ENCODE measurements around the gene NCF4. TPM values are rescaled to one million over a fixed set of nuclear protein-coding genes. Genes with fewer than 3 reads are reported as not detected.

The NCF4 gene
- polyA plus RNA-seq, 2 of the 4 experiments (the other 2 are of a cell fraction) = not detected

DNA sequence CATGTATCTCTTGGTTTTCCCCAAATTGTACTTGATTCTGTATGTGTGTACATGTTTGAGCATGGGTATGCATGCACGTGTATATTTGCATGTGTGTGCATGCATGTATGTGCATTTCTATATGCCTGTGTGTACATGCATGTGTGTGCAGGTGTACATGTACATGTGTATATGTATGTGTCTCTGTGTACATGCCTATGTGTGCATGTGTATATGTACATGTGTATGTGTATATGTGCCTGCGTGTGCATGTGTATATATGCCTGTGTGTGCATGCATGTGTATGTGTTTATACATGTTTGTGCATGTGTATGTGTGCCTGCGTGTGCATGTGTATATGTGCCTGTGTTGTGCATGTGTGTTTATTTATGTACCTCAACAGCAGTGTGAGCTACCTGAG, 5.3 kb upstream of the NCF4 start (continued):
- TF ChIP-seq, protein P1, sequence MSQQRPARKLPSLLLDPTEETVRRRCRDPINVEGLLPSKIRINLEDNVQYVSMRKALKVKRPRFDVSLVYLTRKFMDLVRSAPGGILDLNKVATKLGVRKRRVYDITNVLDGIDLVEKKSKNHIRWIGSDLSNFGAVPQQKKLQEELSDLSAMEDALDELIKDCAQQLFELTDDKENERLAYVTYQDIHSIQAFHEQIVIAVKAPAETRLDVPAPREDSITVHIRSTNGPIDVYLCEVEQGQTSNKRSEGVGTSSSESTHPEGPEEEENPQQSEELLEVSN (IDR thresholded peaks at IDR 0.05; ENCODE audit: borderline replicate concordance, low read depth) = no peak
- TF ChIP-seq RARB (CRISPR knock-in tag; IDR thresholded peaks at IDR 0.05) = no peak
- no peak for TF ChIP-seq CHD4 (IDR thresholded peaks at IDR 0.05; ENCODE audit: borderline replicate concordance)
- TF ChIP-seq PBX3 (IDR thresholded peaks at IDR 0.05) = no peak
- TF ChIP-seq GATA3 (IDR thresholded peaks at IDR 0.05; ENCODE audit: borderline replicate concordance) = no peak

GRCh38 chr22:36856121-36856791, 4.5 kb upstream of the NCF4 start:
- WGBS (ENCODE audit: missing lambda C conversion rate) = 17% methylated on average over 12 of the region's 30 CpGs
- peak overlapping the region; percentile 71 for H3K4me2 ChIP-seq
- H3K4me3 ChIP-seq = peak overlapping the region; percentile 8; the same call in 1 of the 3 replicates
- peak; percentile 57 to 79 for DNase-seq (ENCODE audit: low read depth in 1 of 2, low spot score in 1 of 2)
- FAIRE-seq = no peak
- peak; percentile 91 to 96 for ATAC-seq
- ChIA-PET CTCF (interaction anchor here (0.5 to 3.7 kb wide), 76 partner anchors 10 to 351 kb away, joined by 3 to 35 read pairs (median 5); partner anchors contain the start of genes CSF2RB, IFT27 and KCTD17), POLR2A (no interaction called here)
- H3K4me1 ChIP-seq = no peaks in the 10 kb centered on the region
- no peaks in the 10 kb centered on the region for H3K9me3 ChIP-seq
- TF ChIP-seq RAD21 (conservative IDR thresholded peaks at IDR 0.05 in 1 of 2, IDR thresholded peaks at IDR 0.05 in 1 of 2) (peak; percentile 68 to 80), RFX5 (IDR thresholded peaks at IDR 0.05) (no peak), SMC3 (IDR thresholded peaks at IDR 0.05) (peak; percentile 93), MYC (IDR thresholded peaks at IDR 0.05; ENCODE audit: borderline replicate concordance, low read length) (no peak)
- TF ChIP-seq, protein P2, sequence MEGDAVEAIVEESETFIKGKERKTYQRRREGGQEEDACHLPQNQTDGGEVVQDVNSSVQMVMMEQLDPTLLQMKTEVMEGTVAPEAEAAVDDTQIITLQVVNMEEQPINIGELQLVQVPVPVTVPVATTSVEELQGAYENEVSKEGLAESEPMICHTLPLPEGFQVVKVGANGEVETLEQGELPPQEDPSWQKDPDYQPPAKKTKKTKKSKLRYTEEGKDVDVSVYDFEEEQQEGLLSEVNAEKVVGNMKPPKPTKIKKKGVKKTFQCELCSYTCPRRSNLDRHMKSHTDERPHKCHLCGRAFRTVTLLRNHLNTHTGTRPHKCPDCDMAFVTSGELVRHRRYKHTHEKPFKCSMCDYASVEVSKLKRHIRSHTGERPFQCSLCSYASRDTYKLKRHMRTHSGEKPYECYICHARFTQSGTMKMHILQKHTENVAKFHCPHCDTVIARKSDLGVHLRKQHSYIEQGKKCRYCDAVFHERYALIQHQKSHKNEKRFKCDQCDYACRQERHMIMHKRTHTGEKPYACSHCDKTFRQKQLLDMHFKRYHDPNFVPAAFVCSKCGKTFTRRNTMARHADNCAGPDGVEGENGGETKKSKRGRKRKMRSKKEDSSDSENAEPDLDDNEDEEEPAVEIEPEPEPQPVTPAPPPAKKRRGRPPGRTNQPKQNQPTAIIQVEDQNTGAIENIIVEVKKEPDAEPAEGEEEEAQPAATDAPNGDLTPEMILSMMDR (IDR thresholded peaks at IDR 0.05) = peak; percentile 99
- H3K27ac ChIP-seq = no peak overlapping the region

GRCh38 chr22:36856792-36857135, 4.0 kb upstream of the NCF4 start:
- DNase-seq (ENCODE audit: low read depth in 1 of 2, low spot score in 1 of 2) (no peak), ATAC-seq (peak; percentile 5 to 15; a peak in 3 of 6 replicates), FAIRE-seq (no peak)
- no peaks in the 10 kb centered on the region for H3K9me3 ChIP-seq
- H3K4me3 ChIP-seq = peak overlapping the region; percentile 8; the same call in 1 of the 3 replicates
- TF ChIP-seq ZC3H11A (IDR thresholded peaks at IDR 0.05) = no peak
- peak overlapping the region; percentile 71 for H3K4me2 ChIP-seq
- WGBS (ENCODE audit: missing lambda C conversion rate) = 49% methylated on average over 8 of the region's 8 CpGs
- no peaks in the 10 kb centered on the region for H3K4me1 ChIP-seq
- no peak overlapping the region for H3K27ac ChIP-seq
- POLR2A ChIA-PET = no interaction called here
- CTCF ChIA-PET = interaction anchor here (0.5 to 3.7 kb wide), 47 partner anchors 9 to 312 kb away, joined by 3 to 35 read pairs (median 5); partner anchors contain the start of gene CSF2RB

- H3K9me3 ChIP-seq = no peaks in the 10 kb centered on the region
- ChIA-PET POLR2A (no interaction called here), CTCF (interaction anchor here (0.5 to 3.7 kb wide), 11 partner anchors 8 to 313 kb away, joined by 3 to 30 read pairs (median 3); a partner anchor contains a TSS)
- H3K4me3 ChIP-seq = no peak overlapping the region
- no peak overlapping the region for H3K27ac ChIP-seq
- H3K4me2 ChIP-seq = no peak overlapping the region
- TF ChIP-seq RCOR1 (IDR thresholded peaks at IDR 0.05; ENCODE audit: low read depth, low read length) (no peak), CEBPB (IDR thresholded peaks at IDR 0.05) (no peak)
- FAIRE-seq (no peak), ATAC-seq (no peak), DNase-seq (ENCODE audit: low read depth in 1 of 2, low spot score in 1 of 2) (no peak)
- no peaks in the 10 kb centered on the region for H3K4me1 ChIP-seq
- WGBS (ENCODE audit: missing lambda C conversion rate) = 38% methylated on average over 6 of the region's 9 CpGs
Measured at GRCh38 chr22:36858156-36858555, 2.6 kb upstream of the NCF4 start.

DNA sequence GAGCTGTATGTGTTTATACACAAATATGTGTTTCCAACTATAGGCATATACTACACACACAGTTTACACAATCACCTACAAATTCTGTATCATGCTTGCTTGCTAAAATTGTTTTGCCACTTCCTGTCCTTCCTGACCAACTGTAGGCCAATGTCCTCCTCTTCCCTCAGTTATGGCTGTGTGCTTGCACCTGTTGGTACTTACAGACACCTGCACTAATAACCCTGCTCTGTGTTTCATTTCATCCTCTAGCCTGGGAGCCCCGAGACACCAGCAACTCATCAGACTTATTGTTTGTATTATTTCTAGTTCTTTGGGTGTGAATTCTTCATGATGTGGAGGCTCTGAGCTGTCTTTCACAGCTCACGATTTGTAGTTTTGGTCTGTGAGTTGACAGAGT, 1.8 kb upstream of the NCF4 start:
- no peak overlapping the region for H3K4me3 ChIP-seq
- no peak for DNase-seq (ENCODE audit: low read depth in 1 of 2, low spot score in 1 of 2)
- no peaks in the 10 kb centered on the region for H3K4me1 ChIP-seq
- H3K9me3 ChIP-seq = no peaks in the 10 kb centered on the region
- CTCF ChIA-PET = interaction anchor here (0.6 to 3.7 kb wide), 4 partner anchors 13 to 312 kb away, joined by 3 to 23 read pairs (median 6); no protein-coding TSS in a partner anchor
- H3K27ac ChIP-seq = no peak overlapping the region
- 70% methylated on average over 2 of the region's 2 CpGs for WGBS (ENCODE audit: missing lambda C conversion rate)
- ATAC-seq = no peak
- no peak for FAIRE-seq
- POLR2A ChIA-PET = no interaction called here
- no peak overlapping the region for H3K4me2 ChIP-seq
- no peak for TF ChIP-seq RFX5 (IDR thresholded peaks at IDR 0.05)
- no peak for TF ChIP-seq RCOR1 (IDR thresholded peaks at IDR 0.05; ENCODE audit: low read depth, low read length)
- TF ChIP-seq ZC3H11A (IDR thresholded peaks at IDR 0.05) = no peak
- TF ChIP-seq, protein P3, sequence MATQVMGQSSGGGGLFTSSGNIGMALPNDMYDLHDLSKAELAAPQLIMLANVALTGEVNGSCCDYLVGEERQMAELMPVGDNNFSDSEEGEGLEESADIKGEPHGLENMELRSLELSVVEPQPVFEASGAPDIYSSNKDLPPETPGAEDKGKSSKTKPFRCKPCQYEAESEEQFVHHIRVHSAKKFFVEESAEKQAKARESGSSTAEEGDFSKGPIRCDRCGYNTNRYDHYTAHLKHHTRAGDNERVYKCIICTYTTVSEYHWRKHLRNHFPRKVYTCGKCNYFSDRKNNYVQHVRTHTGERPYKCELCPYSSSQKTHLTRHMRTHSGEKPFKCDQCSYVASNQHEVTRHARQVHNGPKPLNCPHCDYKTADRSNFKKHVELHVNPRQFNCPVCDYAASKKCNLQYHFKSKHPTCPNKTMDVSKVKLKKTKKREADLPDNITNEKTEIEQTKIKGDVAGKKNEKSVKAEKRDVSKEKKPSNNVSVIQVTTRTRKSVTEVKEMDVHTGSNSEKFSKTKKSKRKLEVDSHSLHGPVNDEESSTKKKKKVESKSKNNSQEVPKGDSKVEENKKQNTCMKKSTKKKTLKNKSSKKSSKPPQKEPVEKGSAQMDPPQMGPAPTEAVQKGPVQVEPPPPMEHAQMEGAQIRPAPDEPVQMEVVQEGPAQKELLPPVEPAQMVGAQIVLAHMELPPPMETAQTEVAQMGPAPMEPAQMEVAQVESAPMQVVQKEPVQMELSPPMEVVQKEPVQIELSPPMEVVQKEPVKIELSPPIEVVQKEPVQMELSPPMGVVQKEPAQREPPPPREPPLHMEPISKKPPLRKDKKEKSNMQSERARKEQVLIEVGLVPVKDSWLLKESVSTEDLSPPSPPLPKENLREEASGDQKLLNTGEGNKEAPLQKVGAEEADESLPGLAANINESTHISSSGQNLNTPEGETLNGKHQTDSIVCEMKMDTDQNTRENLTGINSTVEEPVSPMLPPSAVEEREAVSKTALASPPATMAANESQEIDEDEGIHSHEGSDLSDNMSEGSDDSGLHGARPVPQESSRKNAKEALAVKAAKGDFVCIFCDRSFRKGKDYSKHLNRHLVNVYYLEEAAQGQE (IDR thresholded peaks at IDR 0.05) = no peak
- TF ChIP-seq, protein P4, sequence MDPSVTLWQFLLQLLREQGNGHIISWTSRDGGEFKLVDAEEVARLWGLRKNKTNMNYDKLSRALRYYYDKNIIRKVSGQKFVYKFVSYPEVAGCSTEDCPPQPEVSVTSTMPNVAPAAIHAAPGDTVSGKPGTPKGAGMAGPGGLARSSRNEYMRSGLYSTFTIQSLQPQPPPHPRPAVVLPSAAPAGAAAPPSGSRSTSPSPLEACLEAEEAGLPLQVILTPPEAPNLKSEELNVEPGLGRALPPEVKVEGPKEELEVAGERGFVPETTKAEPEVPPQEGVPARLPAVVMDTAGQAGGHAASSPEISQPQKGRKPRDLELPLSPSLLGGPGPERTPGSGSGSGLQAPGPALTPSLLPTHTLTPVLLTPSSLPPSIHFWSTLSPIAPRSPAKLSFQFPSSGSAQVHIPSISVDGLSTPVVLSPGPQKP (IDR thresholded peaks at IDR 0.05; ENCODE audit: low read depth, low read length) = no peak
- TF ChIP-seq, protein P5, sequence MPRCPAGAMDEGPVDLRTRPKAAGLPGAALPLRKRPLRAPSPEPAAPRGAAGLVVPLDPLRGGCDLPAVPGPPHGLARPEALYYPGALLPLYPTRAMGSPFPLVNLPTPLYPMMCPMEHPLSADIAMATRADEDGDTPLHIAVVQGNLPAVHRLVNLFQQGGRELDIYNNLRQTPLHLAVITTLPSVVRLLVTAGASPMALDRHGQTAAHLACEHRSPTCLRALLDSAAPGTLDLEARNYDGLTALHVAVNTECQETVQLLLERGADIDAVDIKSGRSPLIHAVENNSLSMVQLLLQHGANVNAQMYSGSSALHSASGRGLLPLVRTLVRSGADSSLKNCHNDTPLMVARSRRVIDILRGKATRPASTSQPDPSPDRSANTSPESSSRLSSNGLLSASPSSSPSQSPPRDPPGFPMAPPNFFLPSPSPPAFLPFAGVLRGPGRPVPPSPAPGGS (IDR thresholded peaks at IDR 0.05) = no peak
- TF ChIP-seq POLR2A (IDR thresholded peaks at IDR 0.05; ENCODE audit: low read length) = no peak
